Heart left ventricle (tissue), 16 donors: Measurements from ENCODE around the gene MAP3K3. TPM values are rescaled to one million over a fixed set of nuclear protein-coding genes. Genes with fewer than 3 reads are reported as not detected.

Experiments used
- ATAC-seq, 4 donors: fragments of 200-7000 bp; cut with Tn5 transposase; one replicate each; pipeline ENCODE4 v1.9.1; 2020 to 2022; ENCODE audit warnings: moderate library complexity in 4 of 4, mild to moderate bottlenecking in 3 of 4, moderate number of reproducible peaks in 1 of 4
- DNase-seq, 5 donors: peaks; one replicate each; pipeline ENCODE4 v3.0.0-alpha.2; 2020
- H3K27ac ChIP-seq, 12 donors: fragments of 200-600 bp; sonication (generic) in 4 of 12; one replicate each; pipeline versions ENCODE4 v1.5.0 to v1.8.0; 2016 to 2022; ENCODE audit warnings: mild to moderate bottlenecking in 2 of 12
- H3K27me3 ChIP-seq, 9 donors: fragments of 200-600 bp; sonication (generic) in 2 of 9; one replicate each; pipeline versions ENCODE4 v1.5.1 to v1.8.0; 2016 to 2022; ENCODE audit warnings: mild to moderate bottlenecking in 3 of 9
- H3K36me3 ChIP-seq, 9 donors: fragments of 200-600 bp; sonication (generic) in 2 of 9; one replicate each; pipeline versions ENCODE4 v1.5.0 to v1.8.0; 2018 to 2022; ENCODE audit warnings: mild to moderate bottlenecking in 2 of 9
- H3K4me1 ChIP-seq, 12 donors: fragments of 200-600 bp; sonication (generic) in 4 of 12; one replicate each; pipeline versions ENCODE4 v1.5.0 to v1.8.0; 2016 to 2022; ENCODE audit warnings: mild to moderate bottlenecking in 3 of 12
- H3K4me3 ChIP-seq, 12 donors: fragments of 200-600 bp; sonication (generic) in 4 of 12; one replicate each; pipeline versions ENCODE4 v1.5.0 to v1.8.0; 2017 to 2022; ENCODE audit warnings: mild to moderate bottlenecking in 9 of 12, moderate library complexity in 4 of 12
- H3K9me3 ChIP-seq, 12 donors: fragments of 200-600 bp; sonication (generic) in 4 of 12; one replicate each; pipeline versions ENCODE4 v1.5.0 to v1.8.0; 2016 to 2022; ENCODE audit warnings: mild to moderate bottlenecking in 1 of 12
- POLR2A ChIP-seq, 2 donors: fragments of 450-650 bp; IDR thresholded peaks; one replicate each; pipeline ENCODE4 v1.6.1; 2017; ENCODE audit warnings: antibody characterized with exemption in 2 of 2, mild to moderate bottlenecking in 2 of 2, moderate library complexity in 2 of 2
- WGBS, 4 donors: extraction: QIAGEN DNeasy Blood & Tissue Kit in 2 of 4; methylation state at CpG; one replicate each; pipeline versions ENCODE4 v1.1.5 to v1.1.7; 2013 to 2018; 5-methylcytosine and 5-hydroxymethylcytosine counted together
- intact Hi-C, 10 donors: fragments of 100-400 bp; cut with DNase I; formaldehyde crosslinking; loops; one replicate each; pipeline versions ENCODE4 v1.11.1 to v1.14.2; 2022
- polyA plus RNA-seq, 2 donors: library from polyadenylated mRNA; stranded (reverse); fragments of 200-250 nt; gene quantifications; one replicate each; pipeline ENCODE4 v1.2.3, GENCODE V29; 2013
- total RNA-seq, 9 donors: library from RNA; depleted of rRNA in 2 of 9; stranded (reverse); fragments of >200 nt in 2 of 9; fragmentation: NEBNext Ultra II Directional in 3 of 9; extraction: Animal tissue kit (Norgen Biotek cat#: 25700) in 3 of 9; gene quantifications; one replicate each; pipeline versions ENCODE4 v1.1.0 to v1.2.4, GENCODE V29; 2016 to 2023
- TF ChIP-seq, protein P1 (sequence below), 12 donors: fragments of 200-600 bp; sonication (generic) in 4 of 12; IDR thresholded peaks; one replicate each; pipeline versions ENCODE4 v1.5.0 to v1.8.0; 2018 to 2022; ENCODE audit warnings: antibody characterized with exemption in 12 of 12, mild to moderate bottlenecking in 5 of 12
- donor health status: ischemic (EF 13 %, LVEDD 7.1; RV severe dilation, severe dysfunction).
- donor health status: healthy with polysubstance abuse.
- donor health status: DM: no; HTN: yes; CAD: no.
- donor health status: DM: no; HTN: no; CAD: no.
- donor health status: ischemic (EF 25% LVEDD 6.9; RV normal size, moderate dysfunction).
- donor health status: ischemic (EF 25% LVEDD 5.7; RV mildly dilated, moderate dysfunction).
- donor health status: healthy.
- donor health status: DM: yes; HTN: yes; CAD: no.
- donor health status: ischemic (EF 35%, LVEDD 5.7; RV mildly dilated, moderate dysfunction).
- donor health status: nonischemic (EF 11% LVEDD 7.7; RV severe dilation, severe dysfunction).
- donor health status: DM: yes; HTN: yes; CAD: no.
- donor health status: PGD.
- donor health status: ischemic (EF 29% LVEDD 5.4; RV normal size, mild dysfunction).
- donor health status: nonischemic (EF 23%, LVEDD 6.1; RV moderate dilation, normal function).

MAP3K3 gene
- total and polyA plus RNA-seq, 11 donors, result 20.5 to 102 (median 58.0) TPM

DNA sequence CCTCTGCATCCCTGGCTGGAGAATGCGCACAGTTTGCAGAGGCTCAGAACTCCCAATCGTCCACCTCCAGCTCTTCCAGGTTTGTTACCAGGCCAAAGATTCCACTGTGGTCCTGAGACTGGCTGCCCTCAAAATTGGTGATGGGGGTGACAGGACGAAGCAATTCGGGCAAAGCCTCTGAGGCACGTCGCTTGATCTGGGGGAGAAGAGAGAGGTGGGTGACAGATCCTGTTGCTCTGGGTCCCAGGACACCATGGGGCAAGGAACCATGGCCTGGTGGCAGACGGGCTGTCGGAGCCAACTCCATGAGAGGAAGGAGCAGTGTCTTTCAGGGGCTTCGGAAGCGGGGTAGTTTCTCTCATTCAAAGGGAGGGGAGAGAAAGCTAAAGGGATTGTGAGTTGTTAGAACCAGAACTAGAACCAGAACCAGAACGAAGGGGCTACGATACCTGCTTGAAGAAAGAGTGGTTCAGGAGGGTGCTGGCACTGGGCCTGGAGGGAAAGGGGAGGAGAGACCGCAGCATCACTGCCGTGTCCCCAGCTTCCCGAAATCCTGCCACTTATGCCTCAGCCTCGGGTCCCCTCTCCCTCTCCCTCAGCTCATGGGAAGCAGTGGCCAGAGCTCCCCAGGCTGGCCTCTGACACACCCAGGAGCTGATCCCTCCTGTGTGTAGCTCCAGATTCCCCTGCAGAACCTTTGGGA is 81.5 kb downstream of the MAP3K3 start:
- intact Hi-C loops, result loop anchor here in 2 of 10 donors (5.0 kb wide), 2 partner anchors 39 to 81 kb away; partner anchors contain the start of genes MAP3K3 (in 1 of the 2) and STRADA (in 1 of the 2)
- no peak overlapping the region for H3K27ac ChIP-seq
- no peak overlapping the region for H3K4me3 ChIP-seq
- H3K9me3 ChIP-seq, result no peaks in the 10 kb centered on the region
- peaks cover 0 to 38% (median 15%) of the 10 kb centered on the region in 12 donors for H3K4me1 ChIP-seq
- ATAC-seq (no peak), DNase-seq (no peak)
- peaks cover 0 to 63% (median 51%) of the 10 kb centered on the region in 9 donors for H3K36me3 ChIP-seq
- TF ChIP-seq, protein P1, sequence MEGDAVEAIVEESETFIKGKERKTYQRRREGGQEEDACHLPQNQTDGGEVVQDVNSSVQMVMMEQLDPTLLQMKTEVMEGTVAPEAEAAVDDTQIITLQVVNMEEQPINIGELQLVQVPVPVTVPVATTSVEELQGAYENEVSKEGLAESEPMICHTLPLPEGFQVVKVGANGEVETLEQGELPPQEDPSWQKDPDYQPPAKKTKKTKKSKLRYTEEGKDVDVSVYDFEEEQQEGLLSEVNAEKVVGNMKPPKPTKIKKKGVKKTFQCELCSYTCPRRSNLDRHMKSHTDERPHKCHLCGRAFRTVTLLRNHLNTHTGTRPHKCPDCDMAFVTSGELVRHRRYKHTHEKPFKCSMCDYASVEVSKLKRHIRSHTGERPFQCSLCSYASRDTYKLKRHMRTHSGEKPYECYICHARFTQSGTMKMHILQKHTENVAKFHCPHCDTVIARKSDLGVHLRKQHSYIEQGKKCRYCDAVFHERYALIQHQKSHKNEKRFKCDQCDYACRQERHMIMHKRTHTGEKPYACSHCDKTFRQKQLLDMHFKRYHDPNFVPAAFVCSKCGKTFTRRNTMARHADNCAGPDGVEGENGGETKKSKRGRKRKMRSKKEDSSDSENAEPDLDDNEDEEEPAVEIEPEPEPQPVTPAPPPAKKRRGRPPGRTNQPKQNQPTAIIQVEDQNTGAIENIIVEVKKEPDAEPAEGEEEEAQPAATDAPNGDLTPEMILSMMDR (IDR thresholded peaks at IDR 0.05), result no peak
- no peak for TF ChIP-seq POLR2A (IDR thresholded peaks at IDR 0.05)
- WGBS, 4 donors, result 85 to 95% (median 90%) methylated on average over 15 to 16 of the region's 16 CpGs
- no peaks in the 10 kb centered on the region for H3K27me3 ChIP-seq

DNA sequence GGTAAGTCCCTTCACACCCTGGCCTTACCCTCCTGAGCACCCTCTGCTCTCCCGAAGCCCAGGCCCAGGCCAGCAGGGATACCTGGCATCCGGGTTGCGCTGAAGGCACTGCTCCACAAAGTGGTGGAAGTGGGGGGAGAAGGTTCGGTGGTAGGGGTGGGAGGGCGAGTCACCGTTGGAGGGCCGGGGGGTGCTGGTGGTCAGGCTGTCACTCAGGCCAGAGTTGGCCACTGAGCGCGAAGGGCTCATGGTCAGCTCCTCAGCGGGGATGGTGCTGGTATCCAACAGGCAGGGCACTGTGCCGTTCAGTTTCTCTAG is 82.0 kb downstream of the MAP3K3 start:
- Histone ChIP-seq H3K36me3 (peaks cover 0 to 68% (median 56%) of the 10 kb centered on the region in 9 donors), H3K4me3 (no peak overlapping the region), H3K27me3 (no peaks in the 10 kb centered on the region), H3K4me1 (peaks cover 0 to 38% (median 13%) of the 10 kb centered on the region in 12 donors), H3K27ac (no peak overlapping the region), H3K9me3 (no peaks in the 10 kb centered on the region)
- 90 to 94% (median 91%) methylated on average over 7 to 11 of the region's 11 CpGs for WGBS, 4 donors
- TF ChIP-seq, protein P1 (IDR thresholded peaks at IDR 0.05), result no peak
- TF ChIP-seq POLR2A (IDR thresholded peaks at IDR 0.05), result no peak
- ATAC-seq (no peak), DNase-seq (no peak)
- intact Hi-C loops, result loop anchor here in 2 of 10 donors (5.0 kb wide), 2 partner anchors 38 to 82 kb away; partner anchors contain the start of genes MAP3K3 (in 1 of the 2) and STRADA (in 1 of the 2)

DNA sequence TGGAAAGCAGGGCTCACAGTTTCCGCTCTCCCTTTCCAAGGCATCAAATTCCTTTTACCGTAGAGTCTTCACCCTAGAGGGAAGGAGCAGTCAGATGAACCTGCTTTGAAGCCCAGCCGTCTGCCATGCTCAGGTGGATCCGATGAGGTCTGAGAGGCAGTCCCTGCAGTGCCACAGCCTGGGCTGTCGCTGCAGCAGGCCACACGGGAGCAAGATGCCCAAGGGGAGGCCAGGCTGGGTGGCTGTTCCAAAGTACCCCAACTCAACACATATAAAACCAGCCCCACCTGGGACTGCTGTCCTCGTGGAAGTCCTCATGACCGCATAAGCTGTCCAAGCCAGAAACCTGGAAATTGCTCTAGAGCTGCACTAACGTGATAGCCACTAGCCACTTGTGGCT is 82.6 kb downstream of the MAP3K3 start:
- no peak for TF ChIP-seq POLR2A (IDR thresholded peaks at IDR 0.05)
- TF ChIP-seq, protein P1 (IDR thresholded peaks at IDR 0.05), result no peak
- ATAC-seq, result no peak
- Histone ChIP-seq H3K27me3 (no peaks in the 10 kb centered on the region), H3K4me3 (no peak overlapping the region), H3K9me3 (no peaks in the 10 kb centered on the region), H3K36me3 (peaks cover 0 to 74% (median 62%) of the 10 kb centered on the region in 9 donors), H3K4me1 (peaks cover 0 to 38% (median 12%) of the 10 kb centered on the region in 12 donors), H3K27ac (peak overlapping the region in 1 of 12 donors; percentile 15)
- no peak for DNase-seq
- 89 to 93% (median 91%) methylated on average over 9 of the region's 9 CpGs for WGBS, 4 donors
- intact Hi-C loops, result loop anchor here in 2 of 10 donors (5.0 kb wide), 2 partner anchors 37 to 83 kb away; partner anchors contain the start of genes MAP3K3 (in 1 of the 2) and STRADA (in 1 of the 2)

DNA sequence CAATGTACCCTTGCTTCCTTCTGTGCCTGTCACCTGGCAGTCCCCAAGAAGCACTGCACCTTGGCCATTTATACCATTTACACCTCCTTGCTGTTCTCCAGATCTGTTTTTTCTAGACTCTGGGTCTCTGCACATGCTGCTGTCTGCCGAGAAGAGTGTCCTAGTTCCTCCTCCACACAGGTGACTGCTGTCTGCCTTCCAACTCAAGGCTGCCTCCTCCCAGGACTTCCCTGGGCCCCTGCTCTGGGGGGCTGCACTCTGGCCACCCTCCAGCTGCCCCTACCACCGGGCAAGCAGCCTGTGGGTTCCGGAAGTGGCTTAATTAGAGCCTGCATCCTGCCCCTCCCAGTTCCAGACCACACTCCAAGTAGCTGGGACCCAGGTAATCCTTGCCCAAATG is 83.4 kb downstream of the MAP3K3 start:
- H3K27ac ChIP-seq, result peak overlapping the region in 1 of 12 donors; percentile 64
- H3K27me3 ChIP-seq, result no peaks in the 10 kb centered on the region

More for the DNA sequence above, 83.4 kb downstream of the MAP3K3 start:
- no peak for TF ChIP-seq POLR2A (IDR thresholded peaks at IDR 0.05)
- TF ChIP-seq, protein P1 (IDR thresholded peaks at IDR 0.05), result no peak
- ATAC-seq (no peak), DNase-seq (no peak)
- intact Hi-C loops, result no loop called here
- 42 to 60% (median 52%) methylated on average over 3 of the region's 3 CpGs for WGBS, 4 donors
- H3K4me1 ChIP-seq, result peaks cover 0 to 38% (median 9%) of the 10 kb centered on the region in 12 donors
- peaks cover 0 to 82% (median 71%) of the 10 kb centered on the region in 9 donors for H3K36me3 ChIP-seq
- H3K4me3 ChIP-seq, result no peak overlapping the region
- no peaks in the 10 kb centered on the region for H3K9me3 ChIP-seq
